ENCODE results near the gene BCL2. TPM values are rescaled to one million over a fixed set of nuclear protein-coding genes. Genes with fewer than 3 reads are reported as not detected.

The BCL2 gene
- total RNA-seq, 1 donor from 2014 or later, result 20.5 TPM

DNA sequence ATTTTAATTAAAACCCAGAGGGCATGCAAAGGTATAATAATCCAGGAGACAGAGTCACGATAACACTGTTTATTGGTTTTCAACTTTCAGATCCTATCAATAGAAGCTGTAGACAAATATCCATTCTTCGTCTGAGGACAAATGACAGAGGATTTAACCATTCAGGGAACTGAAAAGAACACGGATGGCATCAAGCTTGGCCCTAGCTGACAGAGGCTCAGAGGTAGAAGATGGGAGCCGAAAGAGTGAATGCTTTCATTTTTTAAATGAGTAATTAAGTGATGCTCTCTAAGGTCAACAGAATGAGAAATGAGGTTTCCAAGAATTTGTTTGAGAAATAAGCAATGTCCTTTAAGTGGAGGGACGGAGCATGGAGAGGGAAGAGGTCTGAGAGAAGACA lies 62.1 kb downstream of the BCL2 start:
- no peaks in the 10 kb centered on the region for H3K27me3 ChIP-seq
- H3K4me3 ChIP-seq, result no peak overlapping the region
- no peaks in the 10 kb centered on the region for H3K9me3 ChIP-seq
- no peak overlapping the region for H3K27ac ChIP-seq
- TF ChIP-seq, protein P1, sequence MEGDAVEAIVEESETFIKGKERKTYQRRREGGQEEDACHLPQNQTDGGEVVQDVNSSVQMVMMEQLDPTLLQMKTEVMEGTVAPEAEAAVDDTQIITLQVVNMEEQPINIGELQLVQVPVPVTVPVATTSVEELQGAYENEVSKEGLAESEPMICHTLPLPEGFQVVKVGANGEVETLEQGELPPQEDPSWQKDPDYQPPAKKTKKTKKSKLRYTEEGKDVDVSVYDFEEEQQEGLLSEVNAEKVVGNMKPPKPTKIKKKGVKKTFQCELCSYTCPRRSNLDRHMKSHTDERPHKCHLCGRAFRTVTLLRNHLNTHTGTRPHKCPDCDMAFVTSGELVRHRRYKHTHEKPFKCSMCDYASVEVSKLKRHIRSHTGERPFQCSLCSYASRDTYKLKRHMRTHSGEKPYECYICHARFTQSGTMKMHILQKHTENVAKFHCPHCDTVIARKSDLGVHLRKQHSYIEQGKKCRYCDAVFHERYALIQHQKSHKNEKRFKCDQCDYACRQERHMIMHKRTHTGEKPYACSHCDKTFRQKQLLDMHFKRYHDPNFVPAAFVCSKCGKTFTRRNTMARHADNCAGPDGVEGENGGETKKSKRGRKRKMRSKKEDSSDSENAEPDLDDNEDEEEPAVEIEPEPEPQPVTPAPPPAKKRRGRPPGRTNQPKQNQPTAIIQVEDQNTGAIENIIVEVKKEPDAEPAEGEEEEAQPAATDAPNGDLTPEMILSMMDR (IDR thresholded peaks at IDR 0.05), result no peak
- no peaks in the 10 kb centered on the region for H3K36me3 ChIP-seq
- intact Hi-C loops (cut with DNase I), result no loop called here
- peaks cover 0 to 10% of the 10 kb centered on the region in 2 donors for H3K4me1 ChIP-seq
- DNase-seq (ENCODE audit: low spot score in 2 of 2), result no peak

DNA sequence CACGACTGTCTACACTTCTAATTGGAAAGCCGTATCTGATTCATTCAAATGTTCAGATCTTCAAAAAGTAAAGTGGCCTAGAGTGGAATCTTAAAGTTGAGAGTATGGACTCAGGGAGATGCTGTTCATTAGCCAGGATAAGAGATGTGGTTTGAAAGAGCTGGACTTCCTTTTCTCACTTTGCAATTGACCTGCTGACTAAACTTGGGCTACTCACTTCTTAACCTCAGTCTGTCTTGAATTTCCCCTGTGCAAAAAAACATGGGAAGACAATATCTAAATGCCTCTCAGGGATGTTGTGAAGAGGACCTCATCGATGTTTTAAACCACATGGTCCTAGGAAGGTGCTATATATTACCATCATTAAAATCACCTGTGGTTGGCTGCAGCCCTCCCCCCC lies 64.1 kb downstream of the BCL2 start:
- Histone ChIP-seq H3K4me1 (peaks cover 0 to 4% of the 10 kb centered on the region in 2 donors), H3K9me3 (no peaks in the 10 kb centered on the region), H3K4me3 (no peak overlapping the region), H3K27ac (no peak overlapping the region), H3K36me3 (no peaks in the 10 kb centered on the region), H3K27me3 (no peaks in the 10 kb centered on the region)
- intact Hi-C loops (cut with DNase I), result no loop called here
- DNase-seq (ENCODE audit: low spot score in 2 of 2), result no peak
- TF ChIP-seq, protein P1 (IDR thresholded peaks at IDR 0.05), result no peak

DNA sequence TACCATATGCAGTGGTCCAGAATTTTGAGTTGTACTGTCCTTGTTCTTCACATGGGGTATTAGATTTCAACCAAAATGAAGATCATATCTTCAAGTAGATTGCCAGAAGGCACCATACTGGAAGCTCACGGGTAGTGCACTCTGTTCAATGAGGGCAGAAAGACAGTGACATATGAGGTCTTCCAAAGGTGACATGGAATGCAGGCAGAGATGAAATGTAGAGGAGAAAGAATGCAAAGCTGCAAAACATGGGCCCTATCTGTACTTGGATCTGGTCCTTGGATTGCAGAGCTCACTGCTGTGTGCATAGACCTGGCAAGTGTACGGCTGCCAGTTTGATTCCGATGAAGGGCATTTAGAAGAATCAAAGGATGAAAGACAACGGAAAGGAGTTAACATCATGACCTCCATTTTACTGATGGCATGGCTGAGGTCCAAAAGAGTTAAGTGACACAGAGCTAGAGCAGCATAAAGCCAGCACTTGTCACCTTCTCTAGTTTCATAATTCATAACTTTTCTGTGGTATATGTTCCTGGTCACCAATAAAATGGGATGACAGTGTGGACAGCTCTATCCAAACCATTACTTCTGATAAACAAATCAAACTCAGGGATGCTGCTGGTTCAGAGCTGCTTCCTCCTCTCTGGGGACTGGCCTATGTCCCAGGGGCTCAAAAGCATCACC lies 64.7 kb downstream of the BCL2 start:
- TF ChIP-seq, protein P1 (IDR thresholded peaks at IDR 0.05), result no peak
- H3K9me3 ChIP-seq, result no peaks in the 10 kb centered on the region
- no peaks in the 10 kb centered on the region for H3K27me3 ChIP-seq
- intact Hi-C loops (cut with DNase I), result no loop called here
- no peak overlapping the region for H3K4me3 ChIP-seq
- peaks cover 0 to 4% of the 10 kb centered on the region in 2 donors for H3K4me1 ChIP-seq
- no peak for DNase-seq (ENCODE audit: low spot score in 2 of 2)
- H3K27ac ChIP-seq, result no peak overlapping the region
- H3K36me3 ChIP-seq, result no peaks in the 10 kb centered on the region

DNA sequence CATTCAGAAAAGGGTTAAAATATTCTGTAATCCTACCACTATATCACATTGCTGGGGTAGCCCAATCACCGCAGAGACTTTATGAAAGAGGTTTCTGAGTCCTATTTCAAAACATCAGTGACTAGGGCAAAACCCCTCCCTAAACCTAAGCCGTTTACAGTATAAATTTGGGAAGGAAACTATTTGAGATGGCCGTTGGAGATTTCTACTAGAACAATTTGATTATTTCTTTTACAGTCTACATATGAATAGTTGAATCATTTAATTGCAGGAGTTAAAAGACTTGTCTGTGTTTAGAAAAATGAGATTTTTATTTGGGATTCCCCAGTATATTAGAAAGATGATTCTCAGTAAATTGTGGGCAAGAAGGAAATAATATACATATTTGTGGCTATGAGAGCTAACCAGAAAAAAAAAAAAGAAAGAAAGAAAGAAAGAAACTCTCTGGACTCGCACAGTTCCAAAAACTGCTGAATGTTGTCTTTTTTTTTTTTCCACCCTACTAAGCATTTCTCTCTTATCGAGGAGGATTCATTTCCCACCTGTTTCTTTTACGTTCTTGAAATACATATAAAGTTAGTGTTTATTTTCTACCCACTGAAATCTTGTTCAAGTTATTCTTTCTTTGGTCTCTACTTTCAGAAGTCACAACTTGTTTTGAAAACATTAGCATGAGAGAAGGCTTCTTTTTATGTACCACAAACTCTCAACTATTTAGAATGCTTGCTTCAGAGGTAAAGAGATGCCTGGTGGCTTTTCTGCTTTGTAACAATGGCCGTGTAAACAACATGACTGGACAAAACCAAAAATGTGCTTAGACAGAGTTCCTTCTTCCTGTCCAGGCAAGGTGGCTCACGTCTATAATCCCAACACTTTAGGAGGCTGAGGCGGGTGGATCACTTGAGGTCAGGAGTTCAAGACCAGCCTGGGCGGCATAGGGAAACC lies 65.9 kb downstream of the BCL2 start:
- Histone ChIP-seq H3K9me3 (no peaks in the 10 kb centered on the region), H3K4me3 (no peak overlapping the region), H3K4me1 (peaks cover 0 to 4% of the 10 kb centered on the region in 2 donors), H3K36me3 (no peaks in the 10 kb centered on the region), H3K27me3 (no peaks in the 10 kb centered on the region), H3K27ac (no peak overlapping the region)
- TF ChIP-seq, protein P1 (IDR thresholded peaks at IDR 0.05), result no peak
- intact Hi-C loops (cut with DNase I), result no loop called here
- DNase-seq (ENCODE audit: low spot score in 2 of 2), result no peak

DNA sequence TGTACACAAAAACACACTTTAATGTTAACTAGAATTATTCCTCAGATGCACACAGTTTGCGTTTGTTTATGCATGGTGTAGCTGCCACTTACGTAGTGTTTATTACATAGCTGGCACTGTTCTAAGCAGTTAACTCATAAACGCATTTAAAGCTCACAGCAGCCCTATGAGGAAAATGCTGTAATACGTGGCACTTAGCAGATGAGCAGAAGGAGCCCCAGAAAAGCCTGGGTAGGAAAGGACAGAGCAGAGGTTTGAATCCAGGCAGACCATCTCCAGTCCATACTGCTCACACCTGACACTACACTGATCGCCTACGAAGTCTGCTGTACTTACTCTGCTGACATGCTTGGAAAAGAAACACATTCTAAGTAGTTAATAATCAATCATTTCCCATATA lies 66.6 kb downstream of the BCL2 start:
- Histone ChIP-seq H3K27ac (no peak overlapping the region), H3K9me3 (no peaks in the 10 kb centered on the region), H3K27me3 (no peaks in the 10 kb centered on the region), H3K4me3 (no peak overlapping the region), H3K4me1 (peaks cover 0 to 5% of the 10 kb centered on the region in 2 donors), H3K36me3 (no peaks in the 10 kb centered on the region)
- intact Hi-C loops (cut with DNase I), result no loop called here
- TF ChIP-seq, protein P1 (IDR thresholded peaks at IDR 0.05), result no peak
- no peak for DNase-seq (ENCODE audit: low spot score in 2 of 2)

Measured in ascending aorta (tissue), 2 donors.